ENCODE data around the gene ITFG1. TPM values are rescaled to one million over a fixed set of nuclear protein-coding genes. Genes with fewer than 3 reads are reported as not detected.
"Not testable (repeated sequence)": the region's sequence is repeated elsewhere in the genome, so short reads cannot be mapped to it uniquely, and the experiment has no call there.

Gene ITFG1
- total RNA-seq, 4 donors from 2014 or later: 31.7 to 66.0 (median 38.1) TPM

DNA sequence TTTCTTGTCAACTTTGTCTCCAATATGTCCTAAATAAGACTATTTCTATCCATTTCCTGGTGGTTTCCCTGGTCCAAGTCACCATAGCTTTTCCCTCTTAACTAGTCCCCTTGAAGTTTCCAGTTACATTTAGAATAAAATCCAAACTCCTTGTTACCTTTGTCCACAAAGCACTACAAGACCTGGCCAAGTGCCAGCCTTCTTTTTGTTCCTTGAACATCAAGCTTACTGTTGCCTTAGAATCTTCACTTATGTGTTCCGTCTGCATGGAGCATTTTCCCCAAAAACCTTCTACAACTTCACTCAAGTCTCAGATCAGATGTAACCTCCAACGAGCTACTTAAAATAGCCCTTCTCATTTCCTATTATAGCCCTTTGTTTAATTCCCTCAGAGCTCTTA is 101.4 kb downstream of the ITFG1 start:
- no peak for TF ChIP-seq POLR2A (IDR thresholded peaks at IDR 0.05)
- TF ChIP-seq, protein P1, sequence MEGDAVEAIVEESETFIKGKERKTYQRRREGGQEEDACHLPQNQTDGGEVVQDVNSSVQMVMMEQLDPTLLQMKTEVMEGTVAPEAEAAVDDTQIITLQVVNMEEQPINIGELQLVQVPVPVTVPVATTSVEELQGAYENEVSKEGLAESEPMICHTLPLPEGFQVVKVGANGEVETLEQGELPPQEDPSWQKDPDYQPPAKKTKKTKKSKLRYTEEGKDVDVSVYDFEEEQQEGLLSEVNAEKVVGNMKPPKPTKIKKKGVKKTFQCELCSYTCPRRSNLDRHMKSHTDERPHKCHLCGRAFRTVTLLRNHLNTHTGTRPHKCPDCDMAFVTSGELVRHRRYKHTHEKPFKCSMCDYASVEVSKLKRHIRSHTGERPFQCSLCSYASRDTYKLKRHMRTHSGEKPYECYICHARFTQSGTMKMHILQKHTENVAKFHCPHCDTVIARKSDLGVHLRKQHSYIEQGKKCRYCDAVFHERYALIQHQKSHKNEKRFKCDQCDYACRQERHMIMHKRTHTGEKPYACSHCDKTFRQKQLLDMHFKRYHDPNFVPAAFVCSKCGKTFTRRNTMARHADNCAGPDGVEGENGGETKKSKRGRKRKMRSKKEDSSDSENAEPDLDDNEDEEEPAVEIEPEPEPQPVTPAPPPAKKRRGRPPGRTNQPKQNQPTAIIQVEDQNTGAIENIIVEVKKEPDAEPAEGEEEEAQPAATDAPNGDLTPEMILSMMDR (IDR thresholded peaks at IDR 0.05): no peak
- intact Hi-C loops (cut with DNase I; ENCODE audit: low total_unique reads): no loop called here
- H3K4me3 ChIP-seq (ENCODE audit: low read depth, poor library complexity, severe bottlenecking): no peak overlapping the region
- WGBS, 2 donors: 86 to 87% methylated on average over 2 of the region's 2 CpGs
- DNase-seq (ENCODE audit: low spot score in 2 of 2): no peak

DNA sequence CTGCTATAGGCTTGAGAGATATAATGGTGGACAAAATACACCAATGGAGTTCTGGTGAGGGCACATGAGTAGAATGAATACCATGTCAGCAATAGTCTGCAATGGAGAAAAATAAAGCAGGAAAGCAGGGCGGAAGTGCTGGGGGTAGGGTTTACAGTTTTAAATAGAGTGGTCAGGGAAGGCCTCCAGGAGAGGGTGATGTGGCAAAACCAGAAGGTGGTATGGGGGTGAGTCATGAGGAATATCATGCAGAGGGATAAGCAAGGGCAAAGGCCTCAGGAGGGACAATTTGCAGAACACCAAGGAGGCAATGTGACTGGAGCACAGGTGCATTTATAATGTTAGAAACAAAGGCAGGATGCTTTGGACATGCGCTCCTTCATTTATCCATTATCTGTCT is 102.0 kb downstream of the ITFG1 start:
- WGBS, 2 donors: 91 to 94% methylated on average over 2 of the region's 2 CpGs
- TF ChIP-seq, protein P1 (IDR thresholded peaks at IDR 0.05): no peak
- no peak for TF ChIP-seq POLR2A (IDR thresholded peaks at IDR 0.05)
- DNase-seq (ENCODE audit: low spot score in 2 of 2): no peak
- no peak overlapping the region for H3K4me3 ChIP-seq (ENCODE audit: low read depth, poor library complexity, severe bottlenecking)
- intact Hi-C loops (cut with DNase I; ENCODE audit: low total_unique reads): no loop called here

DNA sequence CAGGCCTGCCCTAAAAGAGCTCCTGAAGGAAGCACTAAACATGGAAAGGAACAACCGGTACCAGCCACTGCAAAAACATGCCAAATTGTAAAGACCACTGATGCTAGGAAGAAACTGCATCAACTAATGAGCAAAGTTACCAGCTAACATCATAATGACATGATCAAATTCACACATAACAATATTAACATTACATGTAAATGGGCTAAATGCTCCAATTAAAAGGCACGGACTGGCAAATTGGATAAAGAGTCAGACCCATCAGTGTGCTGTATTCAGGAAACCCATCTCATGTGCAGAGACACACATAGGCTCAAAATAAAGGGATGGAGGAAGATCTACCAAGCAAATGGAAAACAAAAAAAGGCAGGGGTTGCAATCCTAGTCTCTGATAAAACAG is 111.8 kb downstream of the ITFG1 start:
- intact Hi-C loops (cut with DNase I; ENCODE audit: low total_unique reads); H3K4me3 ChIP-seq (ENCODE audit: low read depth, poor library complexity, severe bottlenecking); DNase-seq (ENCODE audit: low spot score in 2 of 2): not testable (repeated sequence)
- WGBS, 2 donors: 82 to 97% methylated on average over 2 of the region's 2 CpGs

DNA sequence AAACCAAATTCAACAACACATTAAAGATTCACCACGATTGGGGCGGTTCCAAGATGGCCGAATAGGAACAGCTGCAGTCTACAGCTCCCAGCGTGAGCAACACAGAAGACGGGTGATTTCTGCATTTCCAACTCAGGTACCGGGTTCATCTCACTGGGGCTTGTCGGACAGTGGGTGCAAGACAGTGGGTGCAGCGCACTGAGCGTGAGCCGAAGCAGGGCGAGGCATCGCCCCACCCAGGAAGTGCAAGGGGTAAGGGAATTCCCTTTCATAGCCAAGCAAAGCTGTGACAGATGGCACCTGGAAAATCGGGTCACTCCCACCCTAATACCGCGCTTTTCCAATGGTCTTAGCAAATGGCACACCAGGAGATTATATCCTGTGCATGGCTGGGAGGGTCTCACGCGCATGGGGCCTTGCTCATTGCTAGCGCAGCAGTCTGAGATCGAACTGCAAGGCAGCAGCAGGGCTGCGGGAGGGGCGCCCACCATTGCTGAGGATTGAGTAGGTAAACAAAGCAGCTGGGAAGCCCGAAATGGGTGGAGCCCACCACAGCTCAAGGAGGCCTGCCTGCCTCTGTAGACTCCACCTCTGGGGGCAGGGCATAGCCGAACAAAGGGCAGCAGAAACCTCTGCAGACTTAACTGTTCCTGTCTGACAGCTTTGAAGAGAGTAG is 113.7 kb downstream of the ITFG1 start:
- WGBS, 2 donors: 97 to 99% methylated on average over 23 of the region's 23 CpGs
- H3K4me3 ChIP-seq (ENCODE audit: low read depth, poor library complexity, severe bottlenecking); intact Hi-C loops (cut with DNase I; ENCODE audit: low total_unique reads); DNase-seq (ENCODE audit: low spot score in 2 of 2): not testable (repeated sequence)

DNA sequence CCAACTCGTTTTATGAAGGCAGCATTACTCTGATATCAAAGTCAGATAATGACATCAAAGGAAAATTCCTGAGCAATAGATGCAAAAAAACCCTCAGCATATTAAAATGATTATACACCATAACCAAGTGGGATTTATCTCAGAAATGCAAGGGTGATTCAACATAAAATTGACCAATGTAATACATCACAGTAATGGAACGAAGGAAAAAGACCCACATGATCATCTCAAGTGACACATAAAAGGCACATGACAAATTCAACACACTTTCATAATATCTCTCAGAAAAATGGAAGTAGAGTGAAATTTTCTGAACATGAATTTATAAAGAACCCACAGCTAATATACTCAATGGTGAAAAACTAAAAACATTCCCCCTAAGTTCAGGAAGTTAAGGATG is 118.8 kb downstream of the ITFG1 start:
- TF ChIP-seq POLR2A (IDR thresholded peaks at IDR 0.05): no peak
- TF ChIP-seq, protein P1 (IDR thresholded peaks at IDR 0.05): no peak
- WGBS, 2 donors: 67 to 73% methylated on average over 2 of the region's 2 CpGs

DNA sequence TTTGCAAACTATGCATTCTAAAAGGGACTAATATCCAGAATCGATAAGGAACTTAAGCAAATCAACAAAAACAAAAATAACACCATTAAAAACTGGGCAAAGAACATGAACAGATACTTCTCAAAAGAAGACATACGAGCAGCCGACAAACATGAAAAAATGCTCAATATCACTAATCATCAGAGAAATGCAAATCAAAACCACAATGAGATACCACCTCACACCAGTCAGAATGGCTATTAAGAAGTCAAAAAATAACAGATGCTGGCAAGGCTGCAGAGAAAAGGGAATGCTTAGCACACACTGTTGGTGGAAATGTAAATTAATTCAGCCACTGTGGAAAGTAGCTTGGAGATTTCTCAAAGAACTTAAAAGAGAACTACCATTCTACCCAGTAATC is 130.3 kb downstream of the ITFG1 start:
- H3K4me3 ChIP-seq (ENCODE audit: low read depth, poor library complexity, severe bottlenecking); DNase-seq (ENCODE audit: low spot score in 2 of 2); intact Hi-C loops (cut with DNase I; ENCODE audit: low total_unique reads): not testable (repeated sequence)
- 90 to 94% methylated on average over 3 of the region's 3 CpGs for WGBS, 2 donors

More for the DNA sequence above, 118.8 kb downstream of the ITFG1 start:
- intact Hi-C loops (cut with DNase I; ENCODE audit: low total_unique reads): no loop called here
- H3K4me3 ChIP-seq (ENCODE audit: low read depth, poor library complexity, severe bottlenecking): no peak overlapping the region
- DNase-seq (ENCODE audit: low spot score in 2 of 2): no peak

DNA sequence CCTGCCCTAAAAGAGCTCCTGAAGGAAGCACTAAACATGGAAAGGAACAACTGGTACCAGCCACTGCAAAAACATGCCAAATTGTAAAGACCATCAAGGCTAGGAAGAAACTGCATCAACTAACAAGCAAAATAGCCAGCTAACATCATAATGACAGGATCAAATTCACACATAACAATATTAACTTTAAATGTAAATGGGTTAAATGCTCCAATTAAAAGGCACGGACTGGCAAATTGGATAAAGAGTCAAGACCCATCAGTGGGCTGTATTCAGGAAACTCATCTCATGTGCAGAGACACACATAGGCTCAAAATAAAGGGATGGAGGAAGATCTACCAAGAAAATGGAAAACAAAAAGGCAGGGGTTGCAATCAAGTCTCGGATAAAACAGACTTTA is 136.6 kb downstream of the ITFG1 start:
- intact Hi-C loops (cut with DNase I; ENCODE audit: low total_unique reads); H3K4me3 ChIP-seq (ENCODE audit: low read depth, poor library complexity, severe bottlenecking); DNase-seq (ENCODE audit: low spot score in 2 of 2): not testable (repeated sequence)
- WGBS, 2 donors: 94 to 98% methylated on average over 2 of the region's 2 CpGs

DNA sequence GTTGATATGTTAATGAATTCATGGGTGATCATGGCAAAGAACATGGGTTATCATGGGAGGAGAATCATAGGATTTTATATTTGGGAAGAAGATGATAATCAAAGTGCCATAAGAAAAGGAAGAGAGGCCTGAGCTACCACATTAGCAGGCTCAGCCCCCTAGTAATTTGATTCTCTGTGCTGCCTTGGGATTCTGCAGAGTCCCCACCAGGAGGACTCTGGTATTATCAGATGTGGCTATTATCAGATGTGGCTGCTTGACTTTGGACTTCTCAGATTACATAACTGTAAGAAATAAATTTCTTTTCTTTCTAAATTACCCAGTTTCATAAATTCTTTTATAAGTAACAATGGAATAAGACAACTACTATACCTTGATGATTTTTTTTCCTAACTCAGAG is 137.6 kb downstream of the ITFG1 start:
- intact Hi-C loops (cut with DNase I; ENCODE audit: low total_unique reads): no loop called here
- H3K4me3 ChIP-seq (ENCODE audit: low read depth, poor library complexity, severe bottlenecking): no peak overlapping the region
- TF ChIP-seq POLR2A (IDR thresholded peaks at IDR 0.05): no peak
- TF ChIP-seq, protein P1 (IDR thresholded peaks at IDR 0.05): no peak
- no peak for DNase-seq (ENCODE audit: low spot score in 2 of 2)

Measured in lower leg skin (tissue), 4 donors.